Measurements from ENCODE around the gene SNX10.

SNX10 gene

DNA sequence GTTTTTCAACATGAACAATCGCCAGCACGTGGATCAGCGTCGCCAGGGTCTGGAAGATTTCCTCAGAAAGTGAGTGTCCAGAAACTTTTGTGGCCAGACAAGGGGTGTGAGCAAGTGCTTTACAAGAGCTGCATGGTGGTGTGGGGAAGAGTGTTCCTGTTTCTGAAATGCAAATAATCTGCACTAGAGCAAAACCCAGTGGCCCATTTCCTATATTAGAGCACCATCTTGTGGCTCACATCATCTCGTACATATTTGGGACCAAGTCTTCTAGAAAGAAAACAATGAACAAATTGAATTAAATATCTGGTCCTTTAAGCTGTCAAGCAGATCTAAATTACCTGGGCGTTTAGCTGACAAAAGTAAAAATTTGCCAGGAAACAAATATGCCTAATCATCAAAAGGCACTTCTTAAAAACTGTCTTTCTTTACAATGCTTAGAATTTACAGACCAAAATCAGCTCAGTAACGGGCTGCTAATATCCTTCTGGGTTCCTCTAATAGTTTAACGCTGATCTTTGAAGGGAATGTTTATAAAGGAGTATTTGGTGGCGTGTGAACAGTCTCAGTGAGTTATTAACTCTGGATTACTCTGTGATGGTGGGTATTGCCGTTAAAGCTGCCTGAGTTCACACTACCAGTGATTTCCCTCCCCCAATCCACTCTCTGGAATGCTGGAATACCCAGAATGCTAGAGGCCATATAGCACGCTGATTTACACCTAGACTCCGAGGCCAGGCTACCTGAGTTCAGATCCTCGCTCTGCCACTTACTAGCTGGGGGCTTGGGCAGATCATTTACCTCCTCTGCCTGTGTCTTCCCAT is 73.6 kb downstream of the SNX10 start:
- peak; percentile 18 for DNase-seq (ENCODE audit: low read depth, low spot score)
- no peak overlapping the region for H3K27ac ChIP-seq

DNA sequence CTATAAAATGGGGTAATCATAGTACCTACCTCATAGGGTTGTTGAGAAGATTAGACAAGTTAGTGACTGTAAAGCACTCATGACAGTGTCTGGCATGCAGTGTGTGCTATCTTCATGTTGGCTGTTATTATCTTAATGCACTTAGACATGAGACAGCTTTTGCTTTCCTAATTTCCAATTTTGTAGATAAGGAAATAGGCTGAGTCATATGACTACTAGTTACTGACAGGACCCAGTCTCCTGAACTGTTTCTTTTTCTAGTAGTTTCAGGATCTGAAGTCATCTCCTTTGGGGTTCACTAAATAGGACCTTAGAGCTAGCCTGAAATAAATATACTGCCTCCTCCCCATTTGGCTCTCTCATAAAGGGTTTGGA is 74.2 kb downstream of the SNX10 start:
- no peak for DNase-seq (ENCODE audit: low read depth, low spot score)
- H3K27ac ChIP-seq = no peak overlapping the region

DNA sequence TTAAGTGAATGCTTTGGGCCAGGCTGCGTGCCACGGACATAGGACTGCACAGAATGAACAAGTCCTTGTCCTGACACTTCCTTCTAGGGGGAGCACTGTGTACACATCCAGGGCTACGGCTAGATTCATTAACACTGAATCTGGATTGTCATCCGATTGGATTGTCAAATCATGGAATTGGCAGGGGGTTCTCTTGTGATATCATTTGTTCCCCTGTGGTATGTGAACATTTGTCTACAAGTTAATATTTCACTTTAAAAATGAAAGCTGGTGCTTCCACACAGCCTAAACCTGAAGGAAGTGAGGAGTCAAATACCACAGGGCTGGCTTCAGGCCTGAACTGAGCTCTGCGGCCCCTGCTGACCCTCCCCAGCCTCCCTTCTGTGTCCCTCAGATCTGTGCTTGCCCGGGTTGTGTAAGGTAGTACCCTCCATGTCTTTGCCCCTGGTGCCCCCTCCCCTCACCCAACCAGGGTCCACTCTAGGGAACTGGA is 75.6 kb downstream of the SNX10 start:
- no peak for DNase-seq (ENCODE audit: low read depth, low spot score)
- H3K27ac ChIP-seq = no peak overlapping the region

DNA sequence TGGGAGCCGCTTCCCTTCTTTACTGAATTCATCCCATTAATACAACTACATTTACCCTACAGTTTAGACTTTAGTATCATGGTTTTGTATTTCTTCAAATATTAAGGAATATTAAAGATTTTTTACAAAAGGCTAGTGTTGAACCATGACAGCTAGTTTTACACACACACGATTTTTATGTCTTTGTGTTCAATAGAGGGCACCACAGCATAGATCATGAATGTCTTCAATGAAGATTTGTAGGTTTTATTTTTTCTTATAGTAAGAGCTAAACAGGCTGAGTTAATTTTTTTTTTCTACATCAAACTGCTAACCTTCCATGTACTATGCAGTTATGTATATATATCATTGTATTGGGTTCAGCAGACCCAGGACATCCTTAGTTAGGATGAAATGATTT is 76.9 kb downstream of the SNX10 start:
- H3K27ac ChIP-seq = no peak overlapping the region
- no peak for DNase-seq (ENCODE audit: low read depth, low spot score)

DNA sequence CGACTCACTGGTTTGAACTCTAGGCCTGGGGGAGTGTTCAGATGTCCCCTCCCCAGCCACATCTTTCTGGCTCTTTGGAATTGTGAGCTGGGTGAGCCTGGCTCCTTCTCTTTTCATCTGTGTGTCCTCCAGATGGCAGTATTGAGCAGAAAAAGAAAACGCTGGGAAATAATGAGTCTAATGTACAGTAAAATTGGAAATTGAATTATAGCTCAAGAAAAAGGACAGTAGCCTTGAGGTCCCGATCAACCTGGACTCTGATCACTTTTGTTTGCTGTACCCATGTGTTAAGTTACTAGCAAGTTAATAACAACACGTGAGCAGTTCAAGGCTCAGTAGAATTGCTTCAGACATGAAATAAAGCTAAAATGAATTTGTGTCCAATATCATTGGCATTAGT is 77.9 kb downstream of the SNX10 start:
- H3K27ac ChIP-seq = no peak overlapping the region
- no peak for DNase-seq (ENCODE audit: low read depth, low spot score)

DNA sequence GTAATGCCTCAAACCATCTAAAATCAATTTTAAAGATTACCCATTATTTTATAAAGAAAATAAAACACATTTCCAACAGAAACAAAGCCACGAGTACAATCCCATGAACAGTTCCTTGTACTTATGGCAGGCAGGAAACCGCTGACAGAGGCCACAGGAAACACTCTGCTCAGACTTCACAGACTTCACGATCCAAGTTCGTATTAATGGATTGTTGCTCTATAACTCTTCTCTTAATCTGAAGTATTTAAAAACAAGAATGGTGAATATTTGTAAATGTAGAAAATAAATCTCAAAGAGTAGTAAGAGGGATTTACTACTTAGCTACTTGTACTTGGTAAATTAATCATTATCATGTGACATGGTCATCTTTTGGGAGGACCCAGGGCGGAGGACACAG is 78.3 kb downstream of the SNX10 start:
- no peak for DNase-seq (ENCODE audit: low read depth, low spot score)
- H3K27ac ChIP-seq = no peak overlapping the region

DNA sequence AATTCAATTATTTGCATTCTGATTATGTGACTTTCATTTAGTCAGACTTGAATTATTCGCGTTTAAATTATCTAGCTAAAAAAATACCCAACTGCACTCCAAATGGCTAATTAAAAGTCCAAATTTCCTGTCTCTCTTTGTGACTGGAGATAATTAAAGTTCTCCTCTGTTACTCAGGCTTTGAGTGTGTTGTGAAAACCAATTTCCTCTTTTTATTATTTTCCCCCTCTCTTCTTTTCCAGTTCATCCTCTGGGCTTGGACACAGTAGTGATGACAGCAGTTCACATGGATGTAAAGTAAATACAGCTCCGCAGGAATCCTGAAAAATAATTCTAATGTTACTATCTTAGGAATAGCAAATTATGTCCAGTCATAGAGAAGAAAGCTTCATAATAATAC is 80.6 kb downstream of the SNX10 start:
- H3K27ac ChIP-seq = no peak overlapping the region
- no peak for DNase-seq (ENCODE audit: low read depth, low spot score)

DNA sequence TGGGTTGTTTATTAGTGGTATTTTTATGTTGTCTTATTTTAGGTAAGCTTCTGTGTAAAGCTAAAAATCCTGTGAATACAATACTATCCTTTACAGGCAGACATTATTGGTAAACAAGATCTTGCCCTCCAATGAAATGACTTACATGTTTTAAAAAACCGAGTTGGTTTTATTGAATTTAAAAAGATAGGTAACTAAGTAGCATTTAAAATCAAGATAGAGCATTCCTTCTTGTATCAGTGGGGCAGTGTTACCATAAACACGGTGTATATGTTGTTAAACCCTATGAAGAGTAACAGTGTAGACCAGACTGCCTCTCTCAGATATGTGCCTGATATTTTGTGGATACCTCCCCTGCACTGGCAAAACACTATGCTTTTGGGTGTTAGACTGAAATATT is 81.0 kb downstream of the SNX10 start:
- DNase-seq (ENCODE audit: low read depth, low spot score) = no peak
- H3K27ac ChIP-seq = no peak overlapping the region

DNA sequence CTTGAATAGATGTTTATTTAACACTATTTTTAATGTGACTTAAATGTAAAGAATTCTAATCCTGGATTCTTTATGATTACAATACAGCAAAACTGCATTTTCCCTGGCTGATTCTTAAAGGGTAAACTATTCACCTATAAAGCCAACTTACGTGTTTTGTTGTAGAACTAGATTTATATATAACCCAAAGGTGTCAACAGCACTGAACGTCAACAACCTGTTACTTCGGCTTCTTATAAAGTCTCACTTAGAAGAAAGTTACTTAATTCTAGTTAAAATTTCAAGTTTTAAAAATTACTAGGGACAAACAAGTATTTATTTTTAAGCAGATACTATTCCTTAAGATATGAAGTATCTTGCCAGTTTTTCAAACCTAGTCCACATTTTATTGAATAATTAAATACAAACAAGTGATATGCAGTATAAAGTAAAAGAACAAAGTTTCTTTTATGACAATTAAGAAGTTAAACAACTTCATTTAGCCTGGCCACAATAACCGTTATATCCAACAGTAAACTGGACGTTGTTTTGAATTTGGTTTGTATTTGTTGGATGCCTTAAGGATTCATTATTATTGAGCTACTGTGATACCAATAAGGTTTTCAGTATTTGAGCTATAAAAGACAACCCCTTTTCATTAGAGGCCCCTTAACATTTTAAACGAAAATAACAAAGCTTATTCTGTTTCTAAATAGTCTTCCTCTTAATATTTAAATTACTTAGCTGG is 83.1 kb downstream of the SNX10 start:
- no peak for DNase-seq (ENCODE audit: low read depth, low spot score)
- no peak overlapping the region for H3K27ac ChIP-seq

DNA sequence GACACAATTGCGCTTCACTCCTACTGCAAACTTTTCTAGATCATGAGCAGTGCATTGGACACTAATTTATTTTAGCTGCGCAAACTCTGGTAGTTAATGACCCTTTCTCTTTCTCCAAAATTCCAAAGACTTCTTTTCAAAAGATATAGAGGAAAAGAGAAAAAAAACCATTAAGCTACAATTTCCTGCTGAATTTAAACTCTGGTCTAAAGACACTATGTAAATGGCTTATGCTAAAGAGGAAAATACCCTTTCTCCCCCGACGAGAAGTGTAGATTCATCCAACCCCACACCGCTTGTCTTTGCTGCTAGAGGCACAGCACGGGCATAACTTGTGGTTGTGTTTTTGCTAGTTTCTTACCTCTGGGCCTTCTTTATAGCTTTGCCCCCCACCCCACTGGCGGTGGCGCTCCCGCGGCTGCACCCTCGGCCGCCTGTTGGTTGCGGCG is 84.1 kb downstream of the SNX10 start:
- DNase-seq (ENCODE audit: low read depth, low spot score) = no peak
- H3K27ac ChIP-seq = no peak overlapping the region

DNA sequence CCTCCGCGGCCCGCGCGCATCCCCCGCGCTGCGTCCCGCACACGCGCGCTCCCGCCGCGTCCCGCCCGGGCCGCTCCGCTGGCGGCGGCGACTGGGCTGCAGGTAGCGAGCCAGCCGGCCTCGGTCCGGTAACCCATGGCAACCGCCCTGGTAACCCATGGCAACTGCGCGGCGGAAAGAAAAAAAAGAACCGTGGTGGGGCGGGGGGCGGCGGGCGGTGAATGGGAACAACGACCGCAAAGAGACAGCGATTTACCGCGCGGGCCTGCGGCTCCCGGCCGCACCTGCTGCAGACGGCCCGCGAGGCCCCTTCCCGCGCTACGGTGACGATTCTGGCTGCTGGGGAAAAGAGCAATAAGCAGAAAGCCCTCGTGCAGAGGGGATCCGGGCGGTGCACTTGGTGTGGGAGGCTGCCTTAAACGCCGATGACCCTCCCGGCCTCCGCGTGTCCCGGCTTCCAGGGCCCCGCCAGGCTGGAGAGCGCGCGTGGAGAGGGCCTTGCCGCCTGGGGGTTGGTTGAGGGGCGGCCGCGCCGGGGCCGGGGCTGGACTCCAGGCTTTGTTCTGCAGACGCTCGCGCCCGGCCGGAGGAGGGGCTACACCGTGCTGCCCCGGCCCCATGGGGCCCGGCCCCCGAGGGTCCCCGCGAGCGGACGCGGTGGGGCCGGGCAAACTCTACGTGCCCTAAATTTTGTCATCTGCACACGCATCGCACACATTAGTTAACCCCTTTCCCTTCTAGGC is 84.7 kb downstream of the SNX10 start:
- no peak for DNase-seq (ENCODE audit: low read depth, low spot score)
- no peak overlapping the region for H3K27ac ChIP-seq

DNA sequence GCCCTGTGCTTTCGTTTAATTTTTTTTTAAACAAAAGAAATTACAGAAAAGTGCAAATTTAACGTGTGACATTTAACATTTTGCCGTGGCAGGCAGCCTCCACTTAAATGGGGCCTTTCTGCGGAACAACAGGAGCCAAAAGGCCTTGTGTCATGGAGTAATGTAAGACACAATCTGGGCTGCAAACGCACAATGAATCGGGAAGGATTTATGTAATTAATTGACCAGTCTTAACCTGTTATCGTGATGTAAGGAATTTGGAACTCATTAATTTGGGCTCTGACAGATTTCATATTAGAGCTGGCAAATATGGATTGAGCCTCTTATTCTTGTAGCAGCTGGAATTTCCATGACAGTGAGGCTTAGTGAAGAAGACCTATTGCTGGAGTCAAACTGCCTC is 86.4 kb downstream of the SNX10 start:
- no peak for DNase-seq (ENCODE audit: low read depth, low spot score)
- no peak overlapping the region for H3K27ac ChIP-seq

DNA sequence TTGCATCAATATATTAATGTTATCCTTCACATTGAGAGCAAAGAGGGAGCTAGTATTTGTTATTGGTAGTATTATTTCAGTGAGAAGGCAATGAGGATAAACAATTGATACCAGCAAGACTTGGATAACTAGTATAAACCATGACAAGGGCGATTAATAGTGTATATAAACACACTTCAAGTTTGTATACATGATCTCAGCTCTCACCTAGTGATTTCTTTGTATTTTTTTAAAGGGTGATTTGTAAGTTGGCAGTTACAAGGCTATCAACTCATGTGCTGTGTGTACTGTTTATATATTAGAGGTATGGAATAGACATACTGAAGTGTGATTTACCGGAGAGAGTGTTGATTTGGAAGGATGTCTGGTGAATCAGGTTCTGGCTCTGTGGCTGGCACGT is 88.0 kb downstream of the SNX10 start:
- no peak overlapping the region for H3K27ac ChIP-seq
- no peak for DNase-seq (ENCODE audit: low read depth, low spot score)

DNA sequence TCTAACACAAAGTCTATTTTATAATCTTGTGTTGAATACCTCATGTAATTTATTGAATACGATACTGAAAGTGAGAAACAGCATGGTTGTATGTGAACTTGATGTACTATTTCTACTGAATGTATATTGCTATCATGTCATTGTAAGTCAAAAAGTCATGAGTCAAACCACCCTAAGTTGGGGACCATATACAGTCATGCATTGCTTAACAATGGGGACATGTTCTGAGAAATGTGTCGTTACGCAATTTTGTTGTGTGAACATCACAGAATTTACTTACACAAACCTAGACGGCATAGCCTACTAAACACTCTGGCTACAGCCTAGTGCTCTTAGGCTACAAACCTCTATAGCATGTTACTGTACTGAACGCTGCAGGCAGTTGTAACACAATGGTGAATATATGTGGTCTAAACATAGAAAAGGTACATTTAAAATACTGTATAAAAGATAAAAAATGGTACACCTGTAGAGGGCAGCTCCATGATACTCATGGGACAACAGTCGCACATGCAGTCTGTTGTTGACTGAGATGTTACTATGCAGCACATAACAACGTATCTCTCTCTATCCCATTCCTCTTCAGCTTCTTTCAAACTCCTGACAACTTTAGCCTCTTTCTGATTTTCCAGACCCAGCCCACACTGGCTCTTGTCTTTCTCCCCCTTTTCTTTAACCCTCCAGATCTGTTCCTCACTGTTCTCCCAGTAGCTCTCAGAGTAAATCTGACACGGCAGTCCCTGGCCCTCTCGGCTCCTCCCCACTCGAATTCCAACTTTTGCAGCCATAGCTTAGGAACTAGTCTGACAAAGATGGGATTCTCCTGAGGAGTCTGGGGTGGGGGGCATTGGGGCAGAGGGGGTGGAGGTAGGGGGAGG is 90.1 kb downstream of the SNX10 start:
- H3K27ac ChIP-seq = no peak overlapping the region
- DNase-seq (ENCODE audit: low read depth, low spot score) = no peak

DNA sequence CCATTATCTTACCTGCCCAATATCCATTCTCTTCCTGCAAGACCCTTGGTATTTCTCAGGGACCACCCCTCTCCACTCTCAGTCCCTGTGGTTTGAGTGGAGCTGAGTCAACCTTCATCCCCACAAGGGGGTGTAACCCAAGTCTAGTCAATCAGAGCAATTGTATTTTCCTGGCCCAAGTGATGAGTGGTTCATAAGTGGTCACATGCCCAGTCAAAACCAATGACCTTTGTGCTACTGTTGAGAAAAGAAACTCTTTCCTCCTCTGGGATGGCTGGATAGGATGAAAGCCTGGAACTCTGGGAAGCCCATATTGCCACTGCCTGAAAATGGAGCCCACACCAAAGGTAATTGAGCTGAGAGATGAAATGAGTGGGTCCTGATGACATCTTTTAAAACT is 93.6 kb downstream of the SNX10 start:
- DNase-seq (ENCODE audit: low read depth, low spot score) = no peak

DNA sequence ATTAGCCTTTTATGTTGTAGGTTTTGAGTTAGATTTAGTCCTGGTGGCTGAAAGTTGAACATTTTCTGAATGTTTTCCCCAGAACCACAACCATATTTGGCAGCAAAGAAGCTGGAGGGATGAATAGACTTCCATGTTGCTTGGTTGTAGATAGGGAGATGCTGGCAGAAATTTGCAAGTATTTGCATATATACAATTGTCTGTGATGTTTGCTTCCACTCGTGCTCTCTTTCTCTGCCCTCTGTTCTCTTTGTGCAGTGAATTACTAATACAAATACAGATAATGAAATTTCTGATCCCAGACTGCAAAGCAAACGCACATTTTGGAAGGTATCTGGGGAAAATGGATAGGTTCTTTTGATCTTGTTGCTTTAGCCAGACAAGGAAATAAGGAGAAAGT is 96.1 kb downstream of the SNX10 start:
- DNase-seq (ENCODE audit: low read depth, low spot score) = no peak

More for the DNA sequence above, 93.6 kb downstream of the SNX10 start:
- H3K27ac ChIP-seq = no peak overlapping the region

DNA sequence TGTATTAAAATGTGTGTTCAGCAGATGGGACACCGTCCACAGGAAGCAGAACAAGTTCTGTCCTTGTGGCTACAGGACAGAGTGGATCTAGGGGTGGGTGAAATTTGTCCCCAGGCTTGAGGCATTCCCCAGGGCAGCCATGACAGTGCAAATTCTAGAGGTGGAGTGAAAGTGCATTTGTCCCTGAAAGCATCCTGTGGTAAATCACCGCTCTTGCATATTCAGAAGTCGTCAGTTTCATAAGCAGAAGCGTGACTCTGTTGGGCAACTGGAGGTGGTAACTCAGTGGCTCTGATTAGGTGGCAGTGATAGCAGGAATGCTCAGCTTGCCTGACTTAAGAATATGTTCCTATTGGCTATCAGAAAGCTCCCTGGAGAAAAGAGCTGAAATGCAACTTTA is 96.6 kb downstream of the SNX10 start:
- H3K27ac ChIP-seq = no peak overlapping the region
- DNase-seq (ENCODE audit: low read depth, low spot score) = no peak

More for the DNA sequence above, 96.1 kb downstream of the SNX10 start:
- no peak overlapping the region for H3K27ac ChIP-seq

DNA sequence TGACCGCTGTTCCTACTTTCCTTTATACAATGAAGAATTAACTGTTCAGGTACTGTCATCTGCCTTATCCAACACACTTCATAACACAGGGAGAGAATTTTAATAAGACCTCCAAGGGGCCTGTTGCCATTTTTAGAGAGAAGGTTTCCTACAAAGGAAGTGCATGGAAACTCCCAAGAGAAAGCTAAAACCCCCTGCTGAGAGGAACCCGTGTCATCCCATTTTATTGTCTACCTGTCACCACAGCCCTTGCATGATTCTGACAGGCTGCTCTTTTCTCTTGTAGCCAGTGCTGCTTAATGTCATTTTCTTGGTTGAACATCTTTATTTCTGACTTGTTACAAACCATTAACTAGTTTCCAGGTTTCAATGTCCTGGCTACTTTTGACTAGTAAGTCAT is 98.4 kb downstream of the SNX10 start:
- H3K27ac ChIP-seq = no peak overlapping the region
- no peak for DNase-seq (ENCODE audit: low read depth, low spot score)

DNA sequence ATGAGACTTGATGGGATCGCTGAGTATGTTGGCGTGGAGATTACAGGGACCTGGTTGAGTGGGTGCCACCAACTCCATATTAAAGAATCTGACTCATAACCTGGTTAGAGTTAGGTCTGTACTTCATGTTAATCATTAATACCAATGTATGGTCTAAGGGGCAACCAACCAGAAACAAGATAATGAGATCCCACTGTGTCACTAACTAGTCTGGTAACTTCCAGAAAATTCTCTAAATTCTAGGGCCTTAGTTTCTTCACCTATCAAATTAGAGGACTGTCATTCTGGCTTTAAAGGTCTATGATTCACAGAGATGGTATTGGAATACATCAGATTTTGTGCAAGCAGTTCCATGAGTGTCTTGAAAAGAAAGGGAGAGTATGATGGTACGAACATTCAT is 102.2 kb downstream of the SNX10 start:
- no peak overlapping the region for H3K27ac ChIP-seq
- DNase-seq (ENCODE audit: low read depth, low spot score) = no peak

DNA sequence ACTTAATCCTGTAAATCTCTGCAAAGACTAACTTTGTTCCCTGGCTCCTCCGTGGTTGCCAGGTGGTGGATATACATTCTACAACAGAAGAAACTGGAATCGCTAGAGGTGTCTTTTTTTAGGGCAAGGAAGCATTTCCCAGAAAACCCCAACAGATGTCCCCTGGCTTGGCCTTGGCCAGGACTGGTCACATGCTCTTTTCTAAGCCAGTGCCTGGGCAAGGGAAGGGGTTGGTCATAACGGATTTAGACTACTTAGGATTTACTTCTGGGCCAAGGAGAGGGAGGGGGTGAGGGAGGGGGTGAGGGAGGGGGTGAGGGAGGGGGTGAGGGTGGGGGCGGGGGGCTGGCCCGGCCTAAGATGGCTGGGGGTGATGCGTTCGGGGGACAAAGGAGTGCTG is 105.7 kb downstream of the SNX10 start:
- DNase-seq (ENCODE audit: low read depth, low spot score) = no peak
- no peak overlapping the region for H3K27ac ChIP-seq
